Fibroblast of lung (primary cell): Measurements from ENCODE around the gene ANKRD26. TPM values are rescaled to one million over a fixed set of nuclear protein-coding genes. Genes with fewer than 3 reads are reported as not detected.

Source experiments
- DNase-seq, 2 donors: peaks; one replicate each; pipeline versions ENCODE4 v3.0.0 to v3.0.0-alpha.2; 2010; ENCODE audit warnings: low read depth in 2 of 2
- H2AFZ ChIP-seq: 2 replicates; pipeline ENCODE4 v1.5.1; 2012; ENCODE audit warnings: low read length, control low read depth, inconsistent platforms
- H3K27ac ChIP-seq: 2 replicates; pipeline ENCODE4 v1.5.1; 2011; ENCODE audit warnings: low read length, control low read depth; ENCODE audit not compliant: insufficient read depth
- H3K27me3 ChIP-seq: 2 replicates; pipeline ENCODE4 v1.5.1; 2011; ENCODE audit warnings: mild to moderate bottlenecking, low read length; ENCODE audit not compliant: control insufficient read depth, insufficient read depth
- H3K36me3 ChIP-seq: 2 replicates; pipeline ENCODE4 v1.5.1; 2011; ENCODE audit warnings: low read length; ENCODE audit not compliant: control insufficient read depth, insufficient read depth
- H3K4me1 ChIP-seq: 2 replicates; pipeline ENCODE4 v1.5.1; 2011; ENCODE audit warnings: low read length; ENCODE audit not compliant: control insufficient read depth, insufficient read depth; ENCODE audit errors: extremely low read depth
- H3K4me2 ChIP-seq: 2 replicates; pipeline ENCODE4 v1.5.1; 2011; ENCODE audit warnings: low read length, control low read depth; ENCODE audit not compliant: insufficient read depth; ENCODE audit errors: extremely low read depth
- H3K4me3 ChIP-seq, 4 experiments: fragments of 200-600 bp in 1 of 4; sonication (generic) in 1 of 4; replicated peaks in 1 of 4; 2 replicates each; pipeline ENCODE4 v1.5.1; 2011 to 2016; ENCODE audit warnings: low read length in 4 of 4, low read depth in 3 of 4, mild to moderate bottlenecking in 3 of 4, control low read depth in 2 of 4, inconsistent platforms in 1 of 4, mixed read lengths in 1 of 4; ENCODE audit not compliant: insufficient read depth in 1 of 4; ENCODE audit errors: control extremely low read depth in 1 of 4
- H3K79me2 ChIP-seq: 2 replicates; pipeline ENCODE4 v1.5.1; 2012; ENCODE audit warnings: mild to moderate bottlenecking, low read length, inconsistent platforms; ENCODE audit not compliant: control insufficient read depth, insufficient read depth
- H3K9ac ChIP-seq: 2 replicates; pipeline ENCODE4 v1.5.1; 2011; ENCODE audit warnings: mild to moderate bottlenecking, low read length, control low read depth; ENCODE audit not compliant: insufficient read depth
- H3K9me3 ChIP-seq: 2 replicates; pipeline ENCODE4 v1.5.1; 2012; ENCODE audit warnings: low read depth, low read length; ENCODE audit not compliant: control insufficient read depth, insufficient read depth
- H4K20me1 ChIP-seq: 2 replicates; pipeline ENCODE4 v1.5.1; 2011; ENCODE audit warnings: low read length; ENCODE audit not compliant: control insufficient read depth, insufficient read depth; ENCODE audit errors: extremely low read depth
- CTCF ChIP-seq, 2 donors: IDR thresholded peaks in 1 of 2; conservative IDR thresholded peaks in 1 of 2; 1 replicate in 1 of 2; 2 replicates in 1 of 2; pipeline ENCODE4 v1.5.1; 2011 to 2012; ENCODE audit warnings: low read length in 2 of 2, control low read depth in 1 of 2, inconsistent platforms in 1 of 2, low read depth in 1 of 2, mild to moderate bottlenecking in 1 of 2
- EZH2 ChIP-seq: IDR thresholded peaks from 2 replicates; pipeline ENCODE4 v1.5.1; 2012; ENCODE audit warnings: low read length, control low read depth, mild to moderate bottlenecking; ENCODE audit errors: missing control alignments
- polyA plus RNA-seq, 2 donors: library from polyadenylated mRNA; depleted of rRNA in 1 of 2; stranded (reverse) in 1 of 2; unstranded in 1 of 2; fragments of >200 nt; gene quantifications; 2 replicates each; pipeline ENCODE4 v1.2.1, GENCODE V29; 2011 to 2012; ENCODE audit warnings: missing spikeins in 1 of 2
- total RNA-seq: library from RNA; depleted of rRNA; stranded (reverse); fragments of >200 nt; gene quantifications from 2 replicates; pipeline ENCODE4 v1.2.1, GENCODE V29; 2014

ANKRD26 gene
- total and polyA plus RNA-seq, 2 donors (not counting 1 experiment from before 2014, with no cell fraction given): 1.9 to 11.7 TPM

- no peaks in the 10 kb centered on the region for H3K9me3 ChIP-seq
- no peak overlapping the region for H2AFZ ChIP-seq
- H3K27ac ChIP-seq: no peak overlapping the region
- no peak overlapping the region for H3K9ac ChIP-seq
- H3K27me3 ChIP-seq: no peaks in the 10 kb centered on the region
- no peaks in the 10 kb centered on the region for H3K79me2 ChIP-seq
- no peaks in the 10 kb centered on the region for H4K20me1 ChIP-seq
- peak in 1 of 2 donors; percentile 8 for DNase-seq
- no peaks in the 10 kb centered on the region for H3K4me1 ChIP-seq
- TF ChIP-seq CTCF (conservative IDR thresholded peaks at IDR 0.05 in 1 of 2, IDR thresholded peaks at IDR 0.05 in 1 of 2; ENCODE audit: low read depth in 1 of 2, low read length in 2 of 2) (no peak), EZH2 (no peak)
- no peaks in the 10 kb centered on the region for H3K36me3 ChIP-seq
- H3K4me2 ChIP-seq: no peak overlapping the region
- no peak overlapping the region for H3K4me3 ChIP-seq
Observed at GRCh38 chr10:26960308-26960707, 140.0 kb downstream of the ANKRD26 start.

- no peaks in the 10 kb centered on the region for H3K79me2 ChIP-seq
- H3K9me3 ChIP-seq: no peaks in the 10 kb centered on the region
- no peaks in the 10 kb centered on the region for H3K36me3 ChIP-seq
- H3K4me2 ChIP-seq: no peak overlapping the region
- no peak for DNase-seq
- H3K4me3 ChIP-seq: no peak overlapping the region
- H3K9ac ChIP-seq: no peak overlapping the region
- H3K27ac ChIP-seq: no peak overlapping the region
- no peak for TF ChIP-seq CTCF (conservative IDR thresholded peaks at IDR 0.05 in 1 of 2, IDR thresholded peaks at IDR 0.05 in 1 of 2; ENCODE audit: low read depth in 1 of 2, low read length in 2 of 2)
- TF ChIP-seq EZH2: no peak
- no peaks in the 10 kb centered on the region for H3K27me3 ChIP-seq
- no peaks in the 10 kb centered on the region for H4K20me1 ChIP-seq
- H3K4me1 ChIP-seq: no peaks in the 10 kb centered on the region
- H2AFZ ChIP-seq: no peak overlapping the region
Observed at GRCh38 chr10:26959841-26960240, 140.5 kb downstream of the ANKRD26 start.

Other genes with a start within 250 kb of the ANKRD26 start
- 20.5 and 29.4 TPM in 2 replicates for gene ABI1, start 239.5 kb downstream of the ANKRD26 start, total RNA-seq
- 69.7 and 74.3 TPM in 2 replicates for gene ABI1, start 239.5 kb downstream of the ANKRD26 start, polyA plus RNA-seq
- 113 and 128 TPM in 2 replicates for gene YME1L1, start 53.9 kb upstream of the ANKRD26 start, total RNA-seq
- 88.6 and 105 TPM in 2 replicates for gene YME1L1, start 53.9 kb upstream of the ANKRD26 start, polyA plus RNA-seq
- 6.4 and 9.2 TPM in 2 replicates for gene MASTL, start 54.9 kb upstream of the ANKRD26 start, total RNA-seq
- 5.9 and 12.0 TPM in 2 replicates for gene MASTL, start 54.9 kb upstream of the ANKRD26 start, polyA plus RNA-seq
- gene ACBD5, start 140.3 kb upstream of the ANKRD26 start, total RNA-seq: 22.3 and 29.6 TPM in 2 replicates
- gene ACBD5, start 140.3 kb upstream of the ANKRD26 start, polyA plus RNA-seq: 16.9 and 21.3 TPM in 2 replicates